Keratinocyte (primary cell): ENCODE results near the gene SREBF2. TPM values are rescaled to one million over a fixed set of nuclear protein-coding genes. Genes with fewer than 3 reads are reported as not detected.

ENCODE experiments used
- DNase-seq: peaks from one replicate; pipeline ENCODE4 v3.0.0-alpha.2; 2011; ENCODE audit warnings: low read depth, missing footprints, low spot score
- FAIRE-seq: peaks from 2 replicates; lab custom pipeline; 2011; peaks lifted over from hg19 to GRCh38; lab: Jason Lieb, UNC
- H2AFZ ChIP-seq: 2 replicates; pipeline ENCODE4 v1.6.0; 2012; ENCODE audit warnings: low read length, control low read depth, inconsistent platforms; ENCODE audit not compliant: control insufficient read depth
- H3K27ac ChIP-seq: 2 replicates; pipeline ENCODE4 v1.5.1; 2011; ENCODE audit warnings: low read length; ENCODE audit not compliant: control insufficient read depth, insufficient read depth
- H3K27me3 ChIP-seq: 3 replicates; pipeline ENCODE4 v1.6.0; 2011; ENCODE audit warnings: low read length; ENCODE audit not compliant: control insufficient read depth, insufficient read depth; ENCODE audit errors: extremely low read depth
- H3K36me3 ChIP-seq, 2 experiments: 2 replicates in 1 of 2; 3 replicates in 1 of 2; pipeline ENCODE4 v1.5.1; 2011; ENCODE audit warnings: low read length in 2 of 2, mild to moderate bottlenecking in 1 of 2; ENCODE audit not compliant: control insufficient read depth in 2 of 2, insufficient read depth in 2 of 2; ENCODE audit errors: extremely low read depth in 1 of 2
- H3K4me1 ChIP-seq: 3 replicates; pipeline ENCODE4 v1.5.1; 2011; ENCODE audit warnings: low read length; ENCODE audit not compliant: control insufficient read depth, insufficient read depth; ENCODE audit errors: extremely low read depth
- H3K4me2 ChIP-seq: 3 replicates; pipeline ENCODE4 v1.6.0; 2011; ENCODE audit warnings: low read depth, low read length; ENCODE audit not compliant: control insufficient read depth, insufficient read depth; ENCODE audit errors: extremely low read depth
- H3K4me3 ChIP-seq, 3 experiments: fragments of 200-600 bp in 1 of 3; sonication (generic) in 1 of 3; 2 replicates in 2 of 3; 3 replicates in 1 of 3; pipeline ENCODE4 v1.5.1; 2011 to 2016; ENCODE audit warnings: low read length in 3 of 3, mild to moderate bottlenecking in 3 of 3, control low read depth in 2 of 3, inconsistent platforms in 1 of 3, low read depth in 1 of 3, mixed read lengths in 1 of 3, mixed run types in 1 of 3, moderate library complexity in 1 of 3; ENCODE audit not compliant: control insufficient read depth in 2 of 3, insufficient read depth in 2 of 3; ENCODE audit errors: extremely low read depth in 1 of 3
- H3K79me2 ChIP-seq: 2 replicates; pipeline ENCODE4 v1.6.0; 2012; ENCODE audit warnings: low read length; ENCODE audit not compliant: control insufficient read depth, insufficient read depth
- H3K9ac ChIP-seq: 3 replicates; pipeline ENCODE4 v1.6.0; 2011; ENCODE audit warnings: low read length; ENCODE audit not compliant: control insufficient read depth, insufficient read depth; ENCODE audit errors: extremely low read depth
- H3K9me1 ChIP-seq: 3 replicates; pipeline ENCODE4 v1.6.0; 2011; ENCODE audit warnings: low read length; ENCODE audit not compliant: control insufficient read depth, insufficient read depth; ENCODE audit errors: extremely low read depth
- H3K9me3 ChIP-seq: 2 replicates; pipeline ENCODE4 v1.5.1; 2012; ENCODE audit warnings: low read depth, low read length; ENCODE audit not compliant: control insufficient read depth
- H4K20me1 ChIP-seq: 3 replicates; pipeline ENCODE4 v1.6.0; 2011; ENCODE audit warnings: low read length; ENCODE audit not compliant: control insufficient read depth, insufficient read depth; ENCODE audit errors: extremely low read depth
- EZH2 ChIP-seq: IDR thresholded peaks from one replicate; pipeline ENCODE4 v1.6.1; 2012; ENCODE audit warnings: inconsistent platforms, mild to moderate bottlenecking, low read length, moderate library complexity
- dilution Hi-C: fragments of 300-500 bp; cut with MboI; formaldehyde crosslinking; loops from one replicate; pipeline ENCODE4 v1.7.0; 2020; ENCODE audit warnings: low sequenced_read_pairs; ENCODE audit not compliant: extremely low pct_ligation_motif_present
- polyA plus RNA-seq, 5 experiments: library from polyadenylated mRNA; depleted of rRNA in 3 of 5; stranded (reverse) in 3 of 5; stranded (forward) in 1 of 5; unstranded in 1 of 5; fragments of >200 nt; gene quantifications; 1 replicate in 1 of 5; 2 replicates in 3 of 5; 3 replicates in 1 of 5; pipeline versions ENCODE4 v1.2.1 to v1.2.3, GENCODE V29; 2011 to 2012; ENCODE audit warnings: missing spikeins in 2 of 5, low read depth in 1 of 5, low replicate concordance in 1 of 5
- TF ChIP-seq, protein P1 (sequence below), 3 experiments: IDR thresholded peaks in 1 of 3; conservative IDR thresholded peaks in 1 of 3; optimal IDR thresholded peaks in 1 of 3; 2 replicates in 2 of 3; 3 replicates in 1 of 3; pipeline versions ENCODE3 to v1.5.1; 2011; ENCODE audit warnings: low read length in 3 of 3, mild to moderate bottlenecking in 3 of 3, moderate library complexity in 2 of 3, control low read depth in 1 of 3, inconsistent platforms in 1 of 3; ENCODE audit not compliant: insufficient read depth in 2 of 3; ENCODE audit errors: extremely low read depth in 1 of 3

Gene SREBF2
- polyA plus RNA-seq, 1 donor (not counting 4 experiments of a cell fraction or from before 2014, with no cell fraction given) = 57.5 TPM

GRCh38 chr22:41793871-41794270 is 39.0 kb upstream of the SREBF2 start:
- Histone ChIP-seq H3K4me2 (no peak overlapping the region), H3K27ac (no peak overlapping the region), H3K4me3 (no peak overlapping the region), H3K27me3 (no peaks in the 10 kb centered on the region), H3K9ac (no peak overlapping the region), H3K9me1 (no peaks in the 10 kb centered on the region), H2AFZ (no peak overlapping the region), H3K79me2 (no peaks in the 10 kb centered on the region), H3K9me3 (no peaks in the 10 kb centered on the region), H3K36me3 (no peaks in the 10 kb centered on the region), H3K4me1 (no peaks in the 10 kb centered on the region), H4K20me1 (no peaks in the 10 kb centered on the region)
- dilution Hi-C loops = no loop called here
- FAIRE-seq (no peak), DNase-seq (no peak)
- TF ChIP-seq, protein P1, sequence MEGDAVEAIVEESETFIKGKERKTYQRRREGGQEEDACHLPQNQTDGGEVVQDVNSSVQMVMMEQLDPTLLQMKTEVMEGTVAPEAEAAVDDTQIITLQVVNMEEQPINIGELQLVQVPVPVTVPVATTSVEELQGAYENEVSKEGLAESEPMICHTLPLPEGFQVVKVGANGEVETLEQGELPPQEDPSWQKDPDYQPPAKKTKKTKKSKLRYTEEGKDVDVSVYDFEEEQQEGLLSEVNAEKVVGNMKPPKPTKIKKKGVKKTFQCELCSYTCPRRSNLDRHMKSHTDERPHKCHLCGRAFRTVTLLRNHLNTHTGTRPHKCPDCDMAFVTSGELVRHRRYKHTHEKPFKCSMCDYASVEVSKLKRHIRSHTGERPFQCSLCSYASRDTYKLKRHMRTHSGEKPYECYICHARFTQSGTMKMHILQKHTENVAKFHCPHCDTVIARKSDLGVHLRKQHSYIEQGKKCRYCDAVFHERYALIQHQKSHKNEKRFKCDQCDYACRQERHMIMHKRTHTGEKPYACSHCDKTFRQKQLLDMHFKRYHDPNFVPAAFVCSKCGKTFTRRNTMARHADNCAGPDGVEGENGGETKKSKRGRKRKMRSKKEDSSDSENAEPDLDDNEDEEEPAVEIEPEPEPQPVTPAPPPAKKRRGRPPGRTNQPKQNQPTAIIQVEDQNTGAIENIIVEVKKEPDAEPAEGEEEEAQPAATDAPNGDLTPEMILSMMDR (optimal IDR thresholded peaks at IDR 0.05 in 1 of 3, IDR thresholded peaks at IDR 0.05 in 1 of 3, conservative IDR thresholded peaks at IDR 0.05 in 1 of 3; ENCODE audit: extremely low read depth in 1 of 3, insufficient read depth in 2 of 3, low read length in 3 of 3) = no peak

DNA sequence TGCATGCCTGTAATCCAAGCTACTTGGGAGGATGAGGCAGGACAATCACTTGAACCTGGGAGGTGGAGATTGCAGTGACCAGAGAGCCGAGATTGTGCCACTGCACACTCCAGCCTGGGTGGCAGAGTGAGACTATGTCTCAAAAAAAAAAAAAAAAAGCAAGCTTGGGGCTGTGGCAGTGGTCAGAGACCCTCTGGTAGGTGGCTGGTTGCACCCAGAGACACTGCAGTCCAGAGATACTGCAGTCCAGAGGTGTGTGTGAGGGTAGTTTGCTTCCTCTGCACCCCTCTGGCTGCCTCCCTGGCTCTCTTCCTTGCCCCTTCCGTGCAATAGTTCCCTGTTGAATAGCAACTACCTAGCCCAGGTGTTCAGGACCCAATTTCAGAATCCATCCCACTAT is 34.2 kb upstream of the SREBF2 start:
- Histone ChIP-seq H2AFZ (no peak overlapping the region), H3K4me2 (no peak overlapping the region), H4K20me1 (no peaks in the 10 kb centered on the region), H3K4me1 (peaks cover 21% of the 10 kb centered on the region), H3K79me2 (peaks cover 18% of the 10 kb centered on the region), H3K27ac (no peak overlapping the region), H3K9me1 (no peaks in the 10 kb centered on the region), H3K27me3 (no peaks in the 10 kb centered on the region), H3K9ac (no peak overlapping the region), H3K4me3 (no peak overlapping the region), H3K9me3 (no peaks in the 10 kb centered on the region), H3K36me3 (no peaks in the 10 kb centered on the region)
- no peak for TF ChIP-seq EZH2
- TF ChIP-seq, protein P1 (optimal IDR thresholded peaks at IDR 0.05 in 1 of 3, IDR thresholded peaks at IDR 0.05 in 1 of 3, conservative IDR thresholded peaks at IDR 0.05 in 1 of 3; ENCODE audit: extremely low read depth in 1 of 3, insufficient read depth in 2 of 3, low read length in 3 of 3) = no peak
- no peak for FAIRE-seq
- no peak for DNase-seq
- dilution Hi-C loops = no loop called here
